Measurements from ENCODE around the gene PLEKHA4.

DNA sequence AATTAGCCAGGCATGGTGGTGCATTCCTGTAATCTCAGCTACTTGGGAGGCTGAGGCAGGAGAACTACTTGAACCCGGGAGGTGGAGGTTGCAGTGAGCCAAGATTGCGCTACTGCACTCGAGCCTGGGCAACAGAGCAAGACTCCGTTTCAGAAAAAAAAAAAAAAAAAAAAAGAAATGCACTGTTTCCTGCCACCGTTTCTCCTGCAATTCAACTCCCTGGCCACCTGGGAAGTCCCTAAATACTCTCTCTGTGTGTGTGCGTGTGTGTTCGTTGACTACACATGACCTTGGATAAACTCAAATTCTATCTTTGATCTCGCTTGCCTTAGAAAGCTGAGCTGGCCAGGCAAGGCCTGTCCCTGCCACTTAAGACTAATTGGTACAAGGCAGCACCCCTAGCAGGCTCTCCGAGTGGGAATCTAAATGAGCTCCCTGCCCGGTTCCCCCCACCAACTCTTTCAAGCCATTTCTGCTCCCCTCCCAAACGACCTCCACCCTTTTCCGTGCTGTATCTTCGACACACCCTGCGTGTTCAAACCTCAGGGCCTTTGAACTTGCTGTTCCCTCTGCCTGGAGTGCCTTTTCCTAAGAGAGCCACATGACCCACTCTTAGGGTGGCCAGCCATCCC is 52.4 kb downstream of the PLEKHA4 start:
- no peak for TF ChIP-seq EP300 (IDR thresholded peaks at IDR 0.05)
- TF ChIP-seq, protein P1, sequence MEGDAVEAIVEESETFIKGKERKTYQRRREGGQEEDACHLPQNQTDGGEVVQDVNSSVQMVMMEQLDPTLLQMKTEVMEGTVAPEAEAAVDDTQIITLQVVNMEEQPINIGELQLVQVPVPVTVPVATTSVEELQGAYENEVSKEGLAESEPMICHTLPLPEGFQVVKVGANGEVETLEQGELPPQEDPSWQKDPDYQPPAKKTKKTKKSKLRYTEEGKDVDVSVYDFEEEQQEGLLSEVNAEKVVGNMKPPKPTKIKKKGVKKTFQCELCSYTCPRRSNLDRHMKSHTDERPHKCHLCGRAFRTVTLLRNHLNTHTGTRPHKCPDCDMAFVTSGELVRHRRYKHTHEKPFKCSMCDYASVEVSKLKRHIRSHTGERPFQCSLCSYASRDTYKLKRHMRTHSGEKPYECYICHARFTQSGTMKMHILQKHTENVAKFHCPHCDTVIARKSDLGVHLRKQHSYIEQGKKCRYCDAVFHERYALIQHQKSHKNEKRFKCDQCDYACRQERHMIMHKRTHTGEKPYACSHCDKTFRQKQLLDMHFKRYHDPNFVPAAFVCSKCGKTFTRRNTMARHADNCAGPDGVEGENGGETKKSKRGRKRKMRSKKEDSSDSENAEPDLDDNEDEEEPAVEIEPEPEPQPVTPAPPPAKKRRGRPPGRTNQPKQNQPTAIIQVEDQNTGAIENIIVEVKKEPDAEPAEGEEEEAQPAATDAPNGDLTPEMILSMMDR (IDR thresholded peaks at IDR 0.05), result no peak

All from ovary (tissue), 3 donors.